ENCODE measurements around the gene SLC30A5. TPM values are rescaled to one million over a fixed set of nuclear protein-coding genes. Genes with fewer than 3 reads are reported as not detected.
"Not testable (repeated sequence)": the region's sequence is repeated elsewhere in the genome, so short reads cannot be mapped to it uniquely, and the experiment has no call there.

Gene SLC30A5
- total RNA-seq (10 to 100 TPM; 37.2 to 56.4 (median 44.4) TPM), polyA plus RNA-seq (10 to 100 TPM in 2 of 3 donors, 1 to 10 TPM in 1; 8.3 to 23.5 (median 10.2) TPM)

DNA sequence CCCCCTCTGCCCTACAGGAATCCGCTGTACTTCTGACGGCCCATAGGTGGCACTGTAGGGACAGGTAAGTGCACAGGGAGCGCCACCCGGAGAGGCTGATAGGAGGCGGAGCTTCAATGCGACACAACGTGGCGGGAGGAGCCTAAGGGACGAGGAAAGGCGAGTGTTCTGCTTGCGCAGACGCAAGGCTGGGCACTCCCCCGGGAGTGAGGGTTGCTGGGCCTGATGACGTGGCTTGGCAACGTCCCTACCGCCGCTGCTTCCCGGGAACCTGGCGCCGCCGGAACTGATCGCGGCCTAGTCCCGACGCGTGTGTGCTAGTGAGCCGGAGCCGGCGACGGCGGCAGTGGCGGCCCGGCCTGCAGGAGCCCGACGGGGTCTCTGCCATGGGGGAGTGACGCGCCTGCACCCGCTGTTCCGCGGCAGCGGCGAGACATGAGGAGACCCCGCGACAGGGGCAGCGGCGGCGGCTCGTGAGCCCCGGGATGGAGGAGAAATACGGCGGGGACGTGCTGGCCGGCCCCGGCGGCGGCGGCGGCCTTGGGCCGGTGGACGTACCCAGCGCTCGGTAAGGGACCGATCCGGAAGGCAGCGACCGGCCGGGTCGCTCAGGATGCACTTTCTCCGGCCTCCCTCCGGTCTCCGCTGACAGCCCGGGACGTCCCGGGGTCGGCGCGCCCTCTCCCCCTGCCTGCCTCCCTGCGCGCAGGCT lies at the start of gene SLC30A5:
Gene SLC30A5 (plus strand): TSS at position 244 of the 712 bp plus-strand sequence. CDS start 242 bp downstream, at position 486.
- Histone ChIP-seq H3K4me3 (peak within 1 kb of the TSS; percentile 81 to 96 (median 88)), H3K27me3 (no peaks in the 10 kb centered on the region), H3K9me3 (no peaks in the 10 kb centered on the region), H3K27ac (peak within 1 kb of the TSS; percentile 90 to 98 (median 96)), H3K36me3 (no peaks in the 10 kb centered on the region), H3K4me1 (peaks cover 0 to 26% (median 17%) of the 10 kb centered on the region in 4 donors)
- DNase-seq = peak; percentile 100
- intact Hi-C loops (cut with DNase I) = loop anchor here (1.0 to 2.0 kb wide), 4 partner anchors 51 to 277 kb away; a partner anchor contains a TSS
- TF ChIP-seq EP300 (IDR thresholded peaks at IDR 0.05) (no peak), POLR2AphosphoS5 (IDR thresholded peaks at IDR 0.05) (peak; percentile 76 to 97 (median 88)), POLR2A (IDR thresholded peaks at IDR 0.05) (peak in 1 of 2 donors; percentile 75)
- TF ChIP-seq, protein P1, sequence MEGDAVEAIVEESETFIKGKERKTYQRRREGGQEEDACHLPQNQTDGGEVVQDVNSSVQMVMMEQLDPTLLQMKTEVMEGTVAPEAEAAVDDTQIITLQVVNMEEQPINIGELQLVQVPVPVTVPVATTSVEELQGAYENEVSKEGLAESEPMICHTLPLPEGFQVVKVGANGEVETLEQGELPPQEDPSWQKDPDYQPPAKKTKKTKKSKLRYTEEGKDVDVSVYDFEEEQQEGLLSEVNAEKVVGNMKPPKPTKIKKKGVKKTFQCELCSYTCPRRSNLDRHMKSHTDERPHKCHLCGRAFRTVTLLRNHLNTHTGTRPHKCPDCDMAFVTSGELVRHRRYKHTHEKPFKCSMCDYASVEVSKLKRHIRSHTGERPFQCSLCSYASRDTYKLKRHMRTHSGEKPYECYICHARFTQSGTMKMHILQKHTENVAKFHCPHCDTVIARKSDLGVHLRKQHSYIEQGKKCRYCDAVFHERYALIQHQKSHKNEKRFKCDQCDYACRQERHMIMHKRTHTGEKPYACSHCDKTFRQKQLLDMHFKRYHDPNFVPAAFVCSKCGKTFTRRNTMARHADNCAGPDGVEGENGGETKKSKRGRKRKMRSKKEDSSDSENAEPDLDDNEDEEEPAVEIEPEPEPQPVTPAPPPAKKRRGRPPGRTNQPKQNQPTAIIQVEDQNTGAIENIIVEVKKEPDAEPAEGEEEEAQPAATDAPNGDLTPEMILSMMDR (IDR thresholded peaks at IDR 0.05) = peak; percentile 82 to 93 (median 90)
- 0 to 1% methylated on average over 79 of the region's 79 CpGs for WGBS, 2 donors

DNA sequence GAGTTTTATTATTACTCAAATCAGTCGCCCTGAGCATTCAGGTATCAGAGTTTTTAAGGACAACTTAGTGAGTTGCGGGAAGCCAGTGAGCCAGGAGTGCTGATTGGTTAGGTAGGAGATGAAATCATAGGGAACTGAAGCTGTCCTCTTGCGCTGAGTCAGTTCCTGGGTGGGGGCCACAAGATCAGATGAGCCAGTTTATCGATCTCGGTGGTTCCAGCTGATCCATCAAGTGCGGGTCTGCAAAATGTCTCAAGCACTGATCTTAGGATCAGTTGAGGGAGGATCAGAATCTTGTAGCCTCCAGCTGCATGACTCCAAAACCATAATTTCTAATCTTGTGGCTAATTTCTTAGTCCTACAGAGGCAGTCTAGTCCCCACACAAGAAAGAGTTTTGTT lies 48.6 kb upstream of the SLC30A5 start:
- intact Hi-C loops (cut with DNase I) = loop anchor here (10.0 kb wide), 1 partner anchor 320 kb away; the partner anchor contains the start of genes AK6, RAD17 and TAF9
- not testable (repeated sequence) for H3K4me1 ChIP-seq, H3K27ac ChIP-seq, DNase-seq, H3K4me3 ChIP-seq, H3K27me3 ChIP-seq, H3K9me3 ChIP-seq, H3K36me3 ChIP-seq
- WGBS, 2 donors = 92 to 97% methylated on average over 6 of the region's 6 CpGs

DNA sequence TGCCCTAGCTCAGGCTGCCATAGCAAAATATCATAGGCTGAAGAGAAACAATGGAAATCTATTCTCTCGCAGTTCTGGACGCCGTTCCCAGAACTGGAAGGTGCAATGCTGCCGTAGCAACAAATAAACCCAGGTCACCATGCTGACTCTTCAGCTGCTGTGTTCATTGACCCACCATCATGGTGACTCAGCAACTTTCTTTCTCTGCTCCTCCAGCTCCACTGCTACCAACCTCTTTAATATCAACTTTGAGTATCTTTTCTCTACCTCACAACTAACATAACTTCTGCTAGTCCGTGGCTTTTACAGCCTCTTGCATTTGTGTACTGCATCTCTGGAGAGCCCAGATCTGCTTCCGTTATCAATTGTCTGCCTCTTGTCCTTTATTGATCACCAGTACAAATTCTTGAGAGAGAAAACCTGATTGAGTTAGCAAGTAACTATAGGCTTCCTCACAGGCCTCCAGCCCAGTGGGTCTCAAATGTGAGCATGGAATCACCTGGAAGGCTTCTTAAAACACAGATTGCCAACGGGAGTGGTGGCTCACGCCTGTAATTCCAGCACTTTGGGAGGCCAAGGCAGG lies 47.3 kb upstream of the SLC30A5 start:
- Histone ChIP-seq H3K36me3 (no peaks in the 10 kb centered on the region), H3K27ac (no peak overlapping the region), H3K27me3 (no peaks in the 10 kb centered on the region), H3K4me1 (peaks cover 0 to 8% (median 2%) of the 10 kb centered on the region in 4 donors), H3K9me3 (no peaks in the 10 kb centered on the region), H3K4me3 (no peak overlapping the region)
- TF ChIP-seq POLR2AphosphoS5 (IDR thresholded peaks at IDR 0.05) (no peak), EP300 (IDR thresholded peaks at IDR 0.05) (no peak), POLR2A (IDR thresholded peaks at IDR 0.05) (no peak)
- TF ChIP-seq, protein P1 (IDR thresholded peaks at IDR 0.05) = no peak
- DNase-seq = no peak
- WGBS, 2 donors = 94 to 95% methylated on average over 8 of the region's 8 CpGs
- intact Hi-C loops (cut with DNase I) = loop anchor here (10.0 kb wide), 1 partner anchor 318 kb away; the partner anchor contains the start of genes AK6, RAD17 and TAF9

DNA sequence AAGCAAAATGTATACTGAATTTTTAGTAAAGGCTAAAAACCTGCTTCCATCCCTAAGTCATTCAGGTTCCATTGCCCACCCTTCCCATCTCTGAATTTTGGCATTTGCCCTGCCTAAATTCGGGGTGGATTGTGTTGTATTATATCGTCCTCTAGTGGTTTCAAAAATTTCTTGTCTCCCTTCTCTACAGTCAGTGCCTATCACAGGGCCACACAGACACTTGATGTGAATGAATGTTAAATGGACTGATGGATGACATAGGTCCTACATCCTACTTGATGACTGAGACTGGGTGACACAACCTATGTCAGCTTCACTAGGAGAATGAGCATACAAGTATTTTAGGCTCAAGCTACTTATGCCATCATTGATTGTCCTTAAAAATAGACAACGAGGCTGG lies 45.6 kb upstream of the SLC30A5 start:
- no peak for DNase-seq
- intact Hi-C loops (cut with DNase I) = loop anchor here (10.0 kb wide), 1 partner anchor 317 kb away; the partner anchor contains the start of genes AK6, RAD17 and TAF9
- H3K9me3 ChIP-seq = no peaks in the 10 kb centered on the region
- H3K27ac ChIP-seq = no peak overlapping the region
- no peak for TF ChIP-seq POLR2AphosphoS5 (IDR thresholded peaks at IDR 0.05)
- no peak for TF ChIP-seq POLR2A (IDR thresholded peaks at IDR 0.05)
- TF ChIP-seq, protein P1 (IDR thresholded peaks at IDR 0.05) = no peak
- TF ChIP-seq EP300 (IDR thresholded peaks at IDR 0.05) = no peak
- H3K27me3 ChIP-seq = no peaks in the 10 kb centered on the region
- no peaks in the 10 kb centered on the region for H3K36me3 ChIP-seq
- peaks cover 0 to 6% (median 2%) of the 10 kb centered on the region in 4 donors for H3K4me1 ChIP-seq
- no peak overlapping the region for H3K4me3 ChIP-seq
- WGBS, 2 donors = 19 to 35% methylated on average over 3 of the region's 3 CpGs

DNA sequence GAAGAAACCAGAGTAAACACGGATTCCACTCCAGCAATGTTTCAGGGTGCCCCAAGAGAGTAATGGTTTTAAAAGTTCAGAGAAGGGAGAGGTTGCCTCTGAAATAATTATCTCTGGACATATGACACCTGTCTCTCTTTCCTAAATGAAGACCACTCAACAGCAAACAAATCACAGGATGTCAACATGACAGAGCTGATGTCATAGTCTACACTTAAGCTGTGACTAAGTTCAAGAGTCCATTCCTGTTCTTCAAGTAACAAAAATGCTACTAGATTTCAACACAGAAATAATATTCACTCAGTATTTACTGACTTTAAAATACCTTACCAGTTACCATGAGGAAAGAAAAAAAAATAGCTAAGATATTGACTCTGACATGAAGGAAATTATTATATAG lies 44.7 kb upstream of the SLC30A5 start:
- no peak for TF ChIP-seq POLR2AphosphoS5 (IDR thresholded peaks at IDR 0.05)
- TF ChIP-seq POLR2A (IDR thresholded peaks at IDR 0.05) = no peak
- no peak for TF ChIP-seq EP300 (IDR thresholded peaks at IDR 0.05)
- TF ChIP-seq, protein P1 (IDR thresholded peaks at IDR 0.05) = no peak
- no peaks in the 10 kb centered on the region for H3K4me1 ChIP-seq
- H3K27ac ChIP-seq = no peak overlapping the region
- H3K9me3 ChIP-seq = no peaks in the 10 kb centered on the region
- WGBS, 2 donors = 75 to 89% methylated on average over 1 of the region's 1 CpG
- intact Hi-C loops (cut with DNase I) = loop anchor here (10.0 kb wide), 1 partner anchor 316 kb away; the partner anchor contains the start of genes AK6, RAD17 and TAF9
- no peak for DNase-seq
- H3K4me3 ChIP-seq = no peak overlapping the region
- no peaks in the 10 kb centered on the region for H3K36me3 ChIP-seq
- no peaks in the 10 kb centered on the region for H3K27me3 ChIP-seq

All from sigmoid colon (tissue), 7 donors.